GM12878 (cell line): ENCODE measurements around the gene TCF4. TPM values are rescaled to one million over a fixed set of nuclear protein-coding genes. Genes with fewer than 3 reads are reported as not detected.

Source experiments
- ATF7 ChIP-seq: fragments of 450-650 bp; IDR thresholded peaks from 2 replicates; pipeline ENCODE4 v1.6.1; 2016; ENCODE audit warnings: low read depth, mild to moderate bottlenecking
- BCL11A ChIP-seq: IDR thresholded peaks from 2 replicates; pipeline ENCODE4 v1.6.1; 2011; ENCODE audit warnings: low read depth, low read length
- BCLAF1 ChIP-seq: fragments of 450-650 bp; IDR thresholded peaks from 2 replicates; pipeline ENCODE4 v1.6.1; 2017; ENCODE audit warnings: antibody characterized with exemption, mild to moderate bottlenecking, moderate library complexity
- CBX3 ChIP-seq: fragments of 200-600 bp; sonication (generic); IDR thresholded peaks from 2 replicates; pipeline ENCODE4 v1.6.1; 2016; ENCODE audit warnings: low read depth, borderline replicate concordance
- CHD2 ChIP-seq: IDR thresholded peaks from 2 replicates; pipeline ENCODE4 v1.6.1; 2011; ENCODE audit warnings: low read depth, low read length, improper control_type of control experiment, borderline replicate concordance
- CTCF ChIP-seq, 3 experiments: IDR thresholded peaks in 2 of 3; conservative IDR thresholded peaks in 1 of 3; 2 replicates each; pipeline ENCODE4 v1.5.1; 2011; ENCODE audit warnings: low read depth in 3 of 3, low read length in 3 of 3, mild to moderate bottlenecking in 3 of 3, control low read depth in 2 of 3, moderate library complexity in 2 of 3, inconsistent platforms in 1 of 3, mixed read lengths in 1 of 3; ENCODE audit not compliant: control insufficient read depth in 2 of 3, insufficient read depth in 1 of 3; ENCODE audit errors: extremely low read depth in 1 of 3
- DPF2 ChIP-seq: fragments of 450-650 bp; IDR thresholded peaks from 2 replicates; pipeline ENCODE4 v1.6.1; 2017; ENCODE audit warnings: mild to moderate bottlenecking
- FOS ChIP-seq: IDR thresholded peaks from 3 replicates; pipeline ENCODE4 v1.6.1; 2011; ENCODE audit warnings: borderline replicate concordance; ENCODE audit not compliant: insufficient read length; ENCODE audit errors: extremely low read depth
- JUNB ChIP-seq: IDR thresholded peaks from 2 replicates; pipeline ENCODE4 v1.6.1; 2016; ENCODE audit warnings: antibody characterized with exemption, mild to moderate bottlenecking
- JUND ChIP-seq: IDR thresholded peaks from 2 replicates; pipeline ENCODE4 v1.6.1; 2012; ENCODE audit warnings: low read depth, mild to moderate bottlenecking, low read length, improper control_type of control experiment, moderate library complexity
- NFYB ChIP-seq: IDR thresholded peaks from 2 replicates; pipeline ENCODE4 v1.6.1; 2011; ENCODE audit warnings: low read depth, mild to moderate bottlenecking, low read length, improper control_type of control experiment, moderate library complexity; ENCODE audit not compliant: insufficient read depth
- NR2C2 ChIP-seq: IDR thresholded peaks from 2 replicates; pipeline ENCODE4 v1.6.1; 2011; ENCODE audit warnings: borderline replicate concordance, low read depth; ENCODE audit not compliant: control insufficient read depth, insufficient read length
- SMC3 ChIP-seq: IDR thresholded peaks from 2 replicates; pipeline ENCODE4 v1.6.1; 2011; ENCODE audit warnings: low read length, improper control_type of control experiment, borderline replicate concordance
- TCF3 ChIP-seq: IDR thresholded peaks from 2 replicates; pipeline ENCODE4 v1.6.1; 2012; ENCODE audit warnings: low read depth, mild to moderate bottlenecking, low read length, borderline replicate concordance; ENCODE audit not compliant: insufficient read depth
- USF1 ChIP-seq: IDR thresholded peaks from 2 replicates; pipeline ENCODE4 v1.6.1; 2011; ENCODE audit warnings: borderline replicate concordance, low read depth, mild to moderate bottlenecking, moderate library complexity, mixed read lengths, low read length; ENCODE audit not compliant: insufficient read depth; ENCODE audit errors: extremely low read length
- YBX1 ChIP-seq: fragments of 450-650 bp; IDR thresholded peaks from 2 replicates; pipeline ENCODE4 v1.6.1; 2016; ENCODE audit warnings: antibody characterized with exemption
- ZNF217 ChIP-seq: fragments of 450-650 bp; IDR thresholded peaks from 2 replicates; pipeline ENCODE4 v1.6.1; 2017; ENCODE audit warnings: antibody characterized with exemption, mild to moderate bottlenecking
- ZNF384 ChIP-seq: IDR thresholded peaks from 2 replicates; pipeline ENCODE4 v1.6.1; 2012; ENCODE audit warnings: low read depth, mild to moderate bottlenecking, low read length, improper control_type of control experiment, borderline replicate concordance
- ZSCAN29 ChIP-seq: fragments of 450-650 bp; IDR thresholded peaks from 2 replicates; pipeline ENCODE4 v1.6.1; 2017; ENCODE audit warnings: mild to moderate bottlenecking, moderate library complexity
- polyA plus RNA-seq, 11 experiments: library from polyadenylated mRNA; depleted of rRNA in 4 of 11; unstranded in 6 of 11; stranded (reverse) in 5 of 11; fragments of >200 nt; fragmentation: Nextera tagmentation in 4 of 11; fragmentation: Illumina TruSeq in 1 of 11; extraction: Ambion mirVana in 4 of 11; extraction: Trizol in 1 of 11; gene quantifications; 1 replicate in 1 of 11; 2 replicates in 10 of 11; pipeline versions ENCODE4 v1.2.1 to v1.2.3, GENCODE V29; 2011 to 2016; ENCODE audit warnings: inconsistent platforms in 2 of 11, missing spikeins in 2 of 11, low read depth in 1 of 11
- total RNA-seq, 4 experiments: library from RNA; depleted of rRNA in 3 of 4; stranded (reverse); fragments of >200 nt in 3 of 4; fragmentation: Illumina TruSeq in 1 of 4; extraction: Trizol in 1 of 4; gene quantifications; 2 replicates each; pipeline versions ENCODE4 v1.2.1 to v1.2.3, GENCODE V29; 2013 to 2021

TCF4 gene
- total and polyA plus RNA-seq, 10 of the 15 experiments (the other 5 are each of a cell fraction or from before 2014, with no cell fraction given) = 15.2 to 94.0 (median 31.5) TPM

GRCh38 chr18:55236150-55236931 is 351.7 kb downstream of the TCF4 start (continued):
- TF ChIP-seq NR2C2 (no peak), ZNF384 (peak; percentile 85), TCF3 (no peak), JUND (no peak), CTCF (IDR thresholded peaks at IDR 0.05 in 2 of 3, conservative IDR thresholded peaks at IDR 0.05 in 1 of 3; ENCODE audit: control insufficient read depth in 2 of 3, extremely low read depth in 1 of 3, insufficient read depth in 1 of 3, low read depth in 3 of 3, low read length in 3 of 3) (no peak), NFYB (no peak), BCLAF1 (no peak), DPF2 (no peak), ZSCAN29 (no peak), FOS (no peak), YBX1 (no peak), USF1 (no peak), CHD2 (no peak), SMC3 (no peak), JUNB (no peak), BCL11A (peak; percentile 28; the same call in 1 of the 2 replicates), ZNF217 (no peak), ATF7 (peak; percentile 20; the same call in 1 of the 2 replicates), CBX3 (no peak)
